Colonic mucosa (tissue), 4 donors: ENCODE measurements around the gene CSMD2. TPM values are rescaled to one million over a fixed set of nuclear protein-coding genes. Genes with fewer than 3 reads are reported as not detected.
"Not testable (repeated sequence)": the region's sequence is repeated elsewhere in the genome, so short reads cannot be mapped to it uniquely, and the experiment has no call there.

Source experiments
- DNase-seq: peaks from one replicate; pipeline ENCODE4 v3.0.0-alpha.2; 2020
- H3K27ac ChIP-seq: fragments of 200-600 bp; one replicate; pipeline ENCODE4 v1.8.0; 2021
- H3K27me3 ChIP-seq: fragments of 200-600 bp; one replicate; pipeline ENCODE4 v1.8.0; 2021
- H3K36me3 ChIP-seq: fragments of 200-600 bp; one replicate; pipeline ENCODE4 v1.8.0; 2021
- H3K4me1 ChIP-seq: fragments of 200-600 bp; one replicate; pipeline ENCODE4 v1.8.0; 2021; ENCODE audit warnings: mild to moderate bottlenecking
- H3K4me3 ChIP-seq: fragments of 200-600 bp; one replicate; pipeline ENCODE4 v1.8.0; 2021
- H3K9ac ChIP-seq, 2 donors: one replicate each; pipeline ENCODE4 v1.7.0; 2013; ENCODE audit warnings: control low read depth in 2 of 2, low read depth in 2 of 2, low read length in 2 of 2
- H3K9me3 ChIP-seq: fragments of 200-600 bp; one replicate; pipeline ENCODE4 v1.8.0; 2021
- intact Hi-C: fragments of 100-400 bp; cut with DNase I; formaldehyde crosslinking; loops from one replicate; pipeline ENCODE4 v1.14.1; 2022
- total RNA-seq, 2 donors: library from RNA; stranded (reverse); fragmentation: NEBNext Ultra II Directional in 1 of 2; extraction: Animal tissue kit (Norgen Biotek cat#: 25700) in 1 of 2; gene quantifications; one replicate each; pipeline ENCODE4 v1.2.1, GENCODE V29; 2021
- TF ChIP-seq, protein P1 (sequence below): fragments of 200-600 bp; IDR thresholded peaks from one replicate; pipeline ENCODE4 v1.8.0; 2022; ENCODE audit warnings: antibody characterized with exemption, mild to moderate bottlenecking
- donor health status: healthy.
- donor health status: DM: no; HTN: no; CAD: no.
- donor health status: DM: no; HTN: no; CAD: no.

The CSMD2 gene
- total RNA-seq, 2 donors from 2014 or later, result 0.05 to 0.10 TPM

DNA sequence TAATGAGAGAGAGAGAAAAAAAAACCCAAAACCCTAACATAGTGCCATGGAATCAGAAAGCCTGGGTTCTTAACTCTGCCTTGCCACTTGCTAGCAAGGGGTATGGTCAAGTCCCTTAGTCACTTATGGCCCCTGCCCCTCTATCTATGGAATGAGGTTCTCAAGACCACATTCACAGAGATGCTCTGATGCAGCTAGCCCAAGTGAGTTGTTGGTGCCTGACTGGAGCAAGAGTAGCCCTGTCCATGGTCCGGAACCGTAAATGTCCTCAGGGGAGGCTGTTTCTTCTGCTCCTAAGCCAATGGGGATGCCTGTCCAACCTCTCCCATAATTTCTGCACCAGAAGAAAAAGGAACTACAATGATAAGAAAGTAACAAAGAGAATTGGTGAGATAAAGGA, 56.8 kb downstream of the CSMD2 start:
- Histone ChIP-seq H3K27ac (no peak overlapping the region), H3K4me3 (no peak overlapping the region), H3K27me3 (no peaks in the 10 kb centered on the region), H3K4me1 (no peaks in the 10 kb centered on the region), H3K36me3 (no peaks in the 10 kb centered on the region), H3K9ac (no peak overlapping the region), H3K9me3 (no peaks in the 10 kb centered on the region)
- TF ChIP-seq, protein P1, sequence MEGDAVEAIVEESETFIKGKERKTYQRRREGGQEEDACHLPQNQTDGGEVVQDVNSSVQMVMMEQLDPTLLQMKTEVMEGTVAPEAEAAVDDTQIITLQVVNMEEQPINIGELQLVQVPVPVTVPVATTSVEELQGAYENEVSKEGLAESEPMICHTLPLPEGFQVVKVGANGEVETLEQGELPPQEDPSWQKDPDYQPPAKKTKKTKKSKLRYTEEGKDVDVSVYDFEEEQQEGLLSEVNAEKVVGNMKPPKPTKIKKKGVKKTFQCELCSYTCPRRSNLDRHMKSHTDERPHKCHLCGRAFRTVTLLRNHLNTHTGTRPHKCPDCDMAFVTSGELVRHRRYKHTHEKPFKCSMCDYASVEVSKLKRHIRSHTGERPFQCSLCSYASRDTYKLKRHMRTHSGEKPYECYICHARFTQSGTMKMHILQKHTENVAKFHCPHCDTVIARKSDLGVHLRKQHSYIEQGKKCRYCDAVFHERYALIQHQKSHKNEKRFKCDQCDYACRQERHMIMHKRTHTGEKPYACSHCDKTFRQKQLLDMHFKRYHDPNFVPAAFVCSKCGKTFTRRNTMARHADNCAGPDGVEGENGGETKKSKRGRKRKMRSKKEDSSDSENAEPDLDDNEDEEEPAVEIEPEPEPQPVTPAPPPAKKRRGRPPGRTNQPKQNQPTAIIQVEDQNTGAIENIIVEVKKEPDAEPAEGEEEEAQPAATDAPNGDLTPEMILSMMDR, result no peak
- no peak for DNase-seq
- intact Hi-C loops, result no loop called here

DNA sequence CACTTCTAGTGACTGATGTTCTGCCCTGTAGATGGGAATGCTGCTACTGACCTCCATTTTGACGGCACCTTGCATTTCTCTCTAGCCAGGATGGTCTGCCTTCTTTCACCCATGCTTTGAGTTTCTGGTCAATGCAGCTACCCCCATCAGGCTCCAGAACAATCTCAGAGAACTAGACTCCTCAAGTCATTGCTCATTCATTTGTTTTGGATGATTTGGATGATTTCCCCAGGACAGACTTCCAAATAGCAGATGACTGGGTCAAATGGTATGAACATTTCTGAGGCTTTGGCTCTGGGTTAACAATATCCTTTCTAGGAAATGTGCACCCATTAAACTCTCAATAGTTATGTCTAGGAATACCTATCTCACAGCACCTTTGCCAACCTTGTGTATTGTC, 63.9 kb downstream of the CSMD2 start:
- DNase-seq, result no peak
- no peaks in the 10 kb centered on the region for H3K9me3 ChIP-seq
- H3K36me3 ChIP-seq, result no peaks in the 10 kb centered on the region
- H3K9ac ChIP-seq, result no peak overlapping the region
- no peak overlapping the region for H3K4me3 ChIP-seq
- H3K4me1 ChIP-seq, result no peaks in the 10 kb centered on the region
- intact Hi-C loops, result no loop called here
- no peaks in the 10 kb centered on the region for H3K27me3 ChIP-seq
- H3K27ac ChIP-seq, result no peak overlapping the region
- TF ChIP-seq, protein P1, result no peak

DNA sequence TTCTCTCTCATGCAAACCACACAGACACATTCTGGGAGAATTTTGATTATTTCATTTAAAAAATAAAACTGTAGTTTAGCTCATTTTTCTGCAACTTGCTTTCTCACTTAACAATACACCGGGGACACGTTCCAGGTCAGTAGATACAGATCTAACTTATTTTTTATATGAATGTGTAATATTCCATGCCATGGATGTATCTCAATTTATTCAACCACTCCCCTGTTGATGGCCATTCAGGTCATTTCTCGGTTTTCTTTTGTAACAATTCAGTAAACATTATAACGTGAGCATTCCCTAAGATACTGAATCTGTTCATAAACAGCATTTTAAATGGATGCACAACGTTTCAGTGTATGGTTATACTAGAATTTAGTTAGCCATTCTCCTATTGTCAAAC, 64.7 kb downstream of the CSMD2 start:
- TF ChIP-seq, protein P1, result no peak
- Histone ChIP-seq H3K27me3 (no peaks in the 10 kb centered on the region), H3K4me1 (no peaks in the 10 kb centered on the region), H3K36me3 (no peaks in the 10 kb centered on the region), H3K27ac (no peak overlapping the region), H3K4me3 (no peak overlapping the region), H3K9me3 (no peaks in the 10 kb centered on the region), H3K9ac (no peak overlapping the region)
- DNase-seq, result no peak
- intact Hi-C loops, result no loop called here

DNA sequence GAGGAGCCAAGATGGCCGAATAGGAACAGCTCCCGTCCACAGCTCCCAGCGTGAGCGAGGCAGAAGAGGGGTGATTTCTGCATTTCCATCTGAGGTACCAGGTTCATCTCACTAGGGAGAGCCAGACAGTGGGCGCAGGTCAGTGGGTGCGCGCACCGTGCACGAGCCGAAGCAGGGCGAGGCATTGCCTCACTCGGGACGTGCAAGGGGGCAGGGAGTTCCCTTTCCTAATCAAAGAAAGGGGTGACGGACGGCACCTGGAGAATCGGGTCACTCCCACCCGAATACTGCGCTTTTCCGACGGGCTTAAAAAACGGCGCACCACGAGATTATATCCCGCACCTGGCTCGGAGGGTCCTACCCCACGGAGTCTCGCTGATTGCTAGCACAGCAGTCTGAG, 72.6 kb downstream of the CSMD2 start:
- H3K36me3 ChIP-seq, H3K9me3 ChIP-seq, intact Hi-C loops, H3K4me1 ChIP-seq, H3K27ac ChIP-seq, H3K27me3 ChIP-seq, H3K9ac ChIP-seq, H3K4me3 ChIP-seq, DNase-seq: not testable (repeated sequence)

DNA sequence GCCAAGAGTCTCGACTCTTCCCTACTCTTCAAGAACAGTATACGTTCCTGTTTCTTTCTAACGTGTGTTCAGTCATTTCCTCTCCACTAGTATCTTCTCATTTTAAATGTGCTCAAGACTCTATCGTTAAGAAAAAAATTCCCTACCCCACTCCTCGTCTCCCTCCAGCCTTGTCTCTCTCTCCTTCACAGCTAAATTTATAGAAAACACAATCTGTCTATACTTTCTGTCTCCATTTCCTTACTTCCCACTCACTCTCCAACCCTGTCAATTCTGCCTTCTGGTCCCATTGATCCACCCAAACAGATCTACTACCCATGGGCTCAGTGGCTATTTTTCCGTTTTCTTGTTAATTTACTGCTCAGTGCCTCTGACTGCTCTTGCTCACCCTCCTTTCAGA, 75.3 kb downstream of the CSMD2 start:
- Histone ChIP-seq H3K9ac (no peak overlapping the region), H3K4me3 (no peak overlapping the region), H3K9me3 (no peaks in the 10 kb centered on the region), H3K27ac (no peak overlapping the region), H3K27me3 (no peaks in the 10 kb centered on the region), H3K36me3 (no peaks in the 10 kb centered on the region), H3K4me1 (no peaks in the 10 kb centered on the region)
- DNase-seq, result no peak
- TF ChIP-seq, protein P1, result no peak
- intact Hi-C loops, result no loop called here

DNA sequence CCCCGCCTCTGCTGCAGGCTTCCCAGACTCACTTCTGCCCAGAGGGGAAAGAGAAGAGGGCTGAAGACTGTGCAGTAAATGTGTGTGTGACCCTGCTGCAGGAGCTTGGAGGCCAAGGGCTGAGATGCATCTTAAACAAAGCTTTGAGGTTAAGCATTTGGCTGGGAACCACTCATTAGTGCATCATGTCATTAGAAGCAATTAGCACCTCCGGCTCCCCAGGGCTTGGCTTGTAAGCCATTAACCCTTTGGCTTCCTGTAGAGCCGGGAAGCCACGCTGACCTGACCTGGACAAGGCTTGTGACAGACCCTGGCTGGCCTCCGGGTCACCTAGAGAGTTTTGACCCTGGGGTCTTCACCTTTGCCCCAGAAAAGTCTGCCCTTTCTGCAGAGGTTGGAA, 77.0 kb downstream of the CSMD2 start:
- DNase-seq, result no peak
- H3K4me1 ChIP-seq, result no peaks in the 10 kb centered on the region
- H3K36me3 ChIP-seq, result no peaks in the 10 kb centered on the region
- TF ChIP-seq, protein P1, result no peak
- no peak overlapping the region for H3K9ac ChIP-seq
- no peak overlapping the region for H3K27ac ChIP-seq
- no peak overlapping the region for H3K4me3 ChIP-seq
- no peaks in the 10 kb centered on the region for H3K27me3 ChIP-seq
- intact Hi-C loops, result no loop called here
- H3K9me3 ChIP-seq, result no peaks in the 10 kb centered on the region
